ENCODE measurements around the gene CTTNBP2. TPM values are rescaled to one million over a fixed set of nuclear protein-coding genes. Genes with fewer than 3 reads are reported as not detected.
A peak's percentile ranks its signal among the peaks of the same experiment; 100 is the strongest.

CTTNBP2 gene
- total and polyA plus RNA-seq, 2 donors (not counting 1 experiment from before 2014, with no cell fraction given), result 8.3 to 12.0 TPM

GRCh38 chr7:117809958-117810357 is 63.3 kb downstream of the CTTNBP2 start:
- H3K27ac ChIP-seq (ENCODE audit: insufficient read depth, low read length), result no peak overlapping the region
- no peaks in the 10 kb centered on the region for H4K20me1 ChIP-seq (ENCODE audit: control insufficient read depth, extremely low read depth, insufficient read depth, low read length)
- TF ChIP-seq, protein P1, sequence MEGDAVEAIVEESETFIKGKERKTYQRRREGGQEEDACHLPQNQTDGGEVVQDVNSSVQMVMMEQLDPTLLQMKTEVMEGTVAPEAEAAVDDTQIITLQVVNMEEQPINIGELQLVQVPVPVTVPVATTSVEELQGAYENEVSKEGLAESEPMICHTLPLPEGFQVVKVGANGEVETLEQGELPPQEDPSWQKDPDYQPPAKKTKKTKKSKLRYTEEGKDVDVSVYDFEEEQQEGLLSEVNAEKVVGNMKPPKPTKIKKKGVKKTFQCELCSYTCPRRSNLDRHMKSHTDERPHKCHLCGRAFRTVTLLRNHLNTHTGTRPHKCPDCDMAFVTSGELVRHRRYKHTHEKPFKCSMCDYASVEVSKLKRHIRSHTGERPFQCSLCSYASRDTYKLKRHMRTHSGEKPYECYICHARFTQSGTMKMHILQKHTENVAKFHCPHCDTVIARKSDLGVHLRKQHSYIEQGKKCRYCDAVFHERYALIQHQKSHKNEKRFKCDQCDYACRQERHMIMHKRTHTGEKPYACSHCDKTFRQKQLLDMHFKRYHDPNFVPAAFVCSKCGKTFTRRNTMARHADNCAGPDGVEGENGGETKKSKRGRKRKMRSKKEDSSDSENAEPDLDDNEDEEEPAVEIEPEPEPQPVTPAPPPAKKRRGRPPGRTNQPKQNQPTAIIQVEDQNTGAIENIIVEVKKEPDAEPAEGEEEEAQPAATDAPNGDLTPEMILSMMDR (conservative IDR thresholded peaks at IDR 0.05 in 1 of 2, IDR thresholded peaks at IDR 0.05 in 1 of 2; ENCODE audit: low read depth in 1 of 2, low read length in 2 of 2), result no peak
- no peak for TF ChIP-seq EZH2 (IDR thresholded peaks at IDR 0.05; ENCODE audit: low read length, missing control alignments)
- H3K4me2 ChIP-seq (ENCODE audit: extremely low read depth, insufficient read depth, low read length), result peak overlapping the region; percentile 13
- peaks cover 2% of the 10 kb centered on the region for H3K79me2 ChIP-seq (ENCODE audit: control insufficient read depth, insufficient read depth, low read length)
- DNase-seq (ENCODE audit: low read depth in 2 of 2), result peak in 1 of 2 donors; percentile 36
- no peak overlapping the region for H2AFZ ChIP-seq (ENCODE audit: low read length)
- H3K9me3 ChIP-seq (ENCODE audit: control insufficient read depth, insufficient read depth, low read depth, low read length), result no peaks in the 10 kb centered on the region
- H3K36me3 ChIP-seq (ENCODE audit: control insufficient read depth, insufficient read depth, low read length), result no peaks in the 10 kb centered on the region
- H3K9ac ChIP-seq (ENCODE audit: insufficient read depth, low read length), result no peak overlapping the region
- no peaks in the 10 kb centered on the region for H3K27me3 ChIP-seq (ENCODE audit: control insufficient read depth, insufficient read depth, low read length)
- no peak overlapping the region for H3K4me3 ChIP-seq (replicated peaks in 1 of 4; ENCODE audit: control extremely low read depth in 1 of 4, insufficient read depth in 1 of 4, low read depth in 3 of 4, low read length in 4 of 4)
- peaks cover 12% of the 10 kb centered on the region for H3K4me1 ChIP-seq (ENCODE audit: control insufficient read depth, extremely low read depth, insufficient read depth, low read length)

- no peak overlapping the region for H3K4me2 ChIP-seq (ENCODE audit: extremely low read depth, insufficient read depth, low read length)
- H3K27ac ChIP-seq (ENCODE audit: insufficient read depth, low read length), result peak overlapping the region; percentile 23
- H3K4me1 ChIP-seq (ENCODE audit: control insufficient read depth, extremely low read depth, insufficient read depth, low read length), result peaks cover 12% of the 10 kb centered on the region
- H3K9me3 ChIP-seq (ENCODE audit: control insufficient read depth, insufficient read depth, low read depth, low read length), result no peaks in the 10 kb centered on the region
- no peak overlapping the region for H3K4me3 ChIP-seq (replicated peaks in 1 of 4; ENCODE audit: control extremely low read depth in 1 of 4, insufficient read depth in 1 of 4, low read depth in 3 of 4, low read length in 4 of 4)
- no peak overlapping the region for H2AFZ ChIP-seq (ENCODE audit: low read length)
- H3K79me2 ChIP-seq (ENCODE audit: control insufficient read depth, insufficient read depth, low read length), result peaks cover 2% of the 10 kb centered on the region
- no peak overlapping the region for H3K9ac ChIP-seq (ENCODE audit: insufficient read depth, low read length)
- H3K27me3 ChIP-seq (ENCODE audit: control insufficient read depth, insufficient read depth, low read length), result no peaks in the 10 kb centered on the region
- no peaks in the 10 kb centered on the region for H4K20me1 ChIP-seq (ENCODE audit: control insufficient read depth, extremely low read depth, insufficient read depth, low read length)
- peak; percentile 27 to 86 for DNase-seq (ENCODE audit: low read depth in 2 of 2)
- TF ChIP-seq, protein P1 (conservative IDR thresholded peaks at IDR 0.05 in 1 of 2, IDR thresholded peaks at IDR 0.05 in 1 of 2; ENCODE audit: low read depth in 1 of 2, low read length in 2 of 2), result no peak
- H3K36me3 ChIP-seq (ENCODE audit: control insufficient read depth, insufficient read depth, low read length), result no peaks in the 10 kb centered on the region
These were observed 64.1 kb downstream of the CTTNBP2 start for GRCh38 chr7:117808910-117809705.

DNA sequence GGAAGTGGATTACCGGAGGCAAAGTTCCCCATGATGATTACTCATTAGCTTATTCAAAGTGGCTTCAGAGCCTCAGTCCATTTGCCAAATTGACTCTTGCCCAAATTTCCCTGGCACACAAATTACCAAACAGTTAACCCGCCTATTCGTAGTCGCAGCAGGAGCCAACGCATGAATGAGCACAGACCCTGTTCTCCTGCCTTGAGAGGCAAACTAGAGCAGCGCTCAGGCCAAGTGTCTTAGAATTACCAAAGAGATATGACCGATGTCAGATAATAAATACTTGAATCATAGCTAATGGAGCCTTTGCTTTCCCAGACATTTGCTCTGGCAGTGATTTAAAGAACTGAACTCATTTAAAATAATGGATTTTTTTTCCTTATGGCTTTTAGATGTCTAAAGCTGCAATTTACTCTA is 64.9 kb downstream of the CTTNBP2 start:
- H3K4me2 ChIP-seq (ENCODE audit: extremely low read depth, insufficient read depth, low read length), result peak overlapping the region; percentile 59
- no peak overlapping the region for H3K9ac ChIP-seq (ENCODE audit: insufficient read depth, low read length)
- no peak overlapping the region for H2AFZ ChIP-seq (ENCODE audit: low read length)
- H3K79me2 ChIP-seq (ENCODE audit: control insufficient read depth, insufficient read depth, low read length), result peaks cover 2% of the 10 kb centered on the region
- no peak overlapping the region for H3K4me3 ChIP-seq (replicated peaks in 1 of 4; ENCODE audit: control extremely low read depth in 1 of 4, insufficient read depth in 1 of 4, low read depth in 3 of 4, low read length in 4 of 4)
- peak; percentile 64 to 87 for DNase-seq (ENCODE audit: low read depth in 2 of 2)
- no peaks in the 10 kb centered on the region for H4K20me1 ChIP-seq (ENCODE audit: control insufficient read depth, extremely low read depth, insufficient read depth, low read length)
- no peaks in the 10 kb centered on the region for H3K9me3 ChIP-seq (ENCODE audit: control insufficient read depth, insufficient read depth, low read depth, low read length)
- H3K36me3 ChIP-seq (ENCODE audit: control insufficient read depth, insufficient read depth, low read length), result no peaks in the 10 kb centered on the region
- peak overlapping the region; percentile 42 for H3K27ac ChIP-seq (ENCODE audit: insufficient read depth, low read length)
- H3K4me1 ChIP-seq (ENCODE audit: control insufficient read depth, extremely low read depth, insufficient read depth, low read length), result peaks cover 13% of the 10 kb centered on the region
- H3K27me3 ChIP-seq (ENCODE audit: control insufficient read depth, insufficient read depth, low read length), result no peaks in the 10 kb centered on the region
- no peak for TF ChIP-seq EZH2 (IDR thresholded peaks at IDR 0.05; ENCODE audit: low read length, missing control alignments)
- TF ChIP-seq, protein P1 (conservative IDR thresholded peaks at IDR 0.05 in 1 of 2, IDR thresholded peaks at IDR 0.05 in 1 of 2; ENCODE audit: low read depth in 1 of 2, low read length in 2 of 2), result no peak

Measured in fibroblast of lung (primary cell).